NCI-H1048 (cell line): ENCODE results near the gene ASTN1.

ENCODE experiments used
- DNase-seq: peaks from one replicate; lab custom pipeline; 2025; lab: John Stamatoyannopoulos, UW

Gene ASTN1

GRCh38 chr1:177164380-177165068, at the start of gene ASTN1:
TSS of gene ASTN1 (minus strand) at chr1:177164712. CDS start at chr1:177164676, 36 bp downstream.
- no peak for DNase-seq

- DNase-seq: no peak
These were observed 46.7 kb upstream of the ASTN1 start for GRCh38 chr1:177211231-177211630.

DNA sequence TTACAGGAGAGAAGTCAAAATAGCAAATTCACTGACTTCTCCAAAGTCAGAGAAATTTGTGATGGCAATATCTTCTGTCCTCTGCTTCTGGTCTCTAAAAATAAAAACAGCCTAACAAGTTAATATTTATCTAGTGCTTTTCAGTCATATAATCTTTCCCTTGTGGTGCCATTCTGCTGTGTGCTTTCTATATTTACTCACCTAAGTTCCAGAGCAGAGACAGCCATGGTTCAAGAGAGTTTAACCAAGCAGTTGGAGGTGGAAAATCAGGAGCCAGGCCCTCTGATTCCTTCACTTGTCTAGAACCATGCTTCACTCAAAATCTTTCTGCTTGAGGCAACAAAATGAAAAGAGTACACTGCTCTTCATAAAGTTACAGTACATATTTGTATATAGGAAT, 45.6 kb upstream of the ASTN1 start:
- no peak for DNase-seq

GRCh38 chr1:177209357-177209756, 44.8 kb upstream of the ASTN1 start:
- DNase-seq: no peak

- no peak for DNase-seq
These were observed 44.4 kb upstream of the ASTN1 start for GRCh38 chr1:177208920-177209319.

- DNase-seq: no peak
These were observed 42.4 kb upstream of the ASTN1 start for GRCh38 chr1:177206831-177207355.

- no peak for DNase-seq
These were observed 35.8 kb upstream of the ASTN1 start for GRCh38 chr1:177200290-177200689.

- DNase-seq: no peak
These were observed 33.7 kb upstream of the ASTN1 start for GRCh38 chr1:177198243-177198642.

GRCh38 chr1:177190308-177190970, 25.9 kb upstream of the ASTN1 start:
- DNase-seq: no peak

- DNase-seq: no peak
These were observed 22.1 kb upstream of the ASTN1 start for GRCh38 chr1:177186639-177187038.

DNA sequence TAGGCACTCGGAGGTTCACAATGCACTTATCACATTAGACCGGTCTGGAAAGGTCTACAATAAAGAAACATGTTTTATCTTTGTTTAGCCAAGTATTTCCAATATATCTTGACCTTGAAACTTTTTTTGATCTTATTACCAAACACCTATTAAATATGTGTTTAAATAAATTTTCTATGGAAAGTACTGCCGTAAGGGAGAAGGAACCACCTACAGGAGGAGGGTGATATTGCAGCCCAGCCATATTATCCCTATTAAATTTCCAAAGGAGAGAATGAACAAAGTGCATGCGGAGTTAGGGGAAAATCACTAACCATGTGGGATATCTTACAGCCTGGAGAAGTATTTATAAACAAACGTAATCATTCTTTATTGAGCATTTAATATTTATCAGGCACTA, 20.7 kb upstream of the ASTN1 start:
- no peak for DNase-seq

DNA sequence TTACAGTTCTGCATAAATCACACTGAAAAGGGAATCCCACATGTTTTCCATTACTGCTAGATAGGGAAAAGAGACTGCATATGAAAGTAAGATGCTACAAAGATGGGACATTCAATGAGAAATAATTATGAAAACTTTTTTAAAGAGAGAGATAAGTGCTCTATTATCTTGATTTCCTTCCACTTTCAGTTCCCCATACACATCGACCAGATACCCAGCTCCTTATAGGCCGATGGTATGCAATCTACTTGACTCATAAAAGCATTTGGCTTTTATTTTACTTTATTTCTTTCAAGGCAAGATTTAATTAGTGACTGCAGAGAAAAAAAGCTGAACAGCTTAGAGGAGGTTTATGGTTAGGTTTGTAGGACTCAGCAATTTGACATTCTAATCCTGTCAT, 19.3 kb upstream of the ASTN1 start:
- no peak for DNase-seq

- DNase-seq: peak; percentile 53
These were observed 17.2 kb upstream of the ASTN1 start for GRCh38 chr1:177181631-177182291.

DNA sequence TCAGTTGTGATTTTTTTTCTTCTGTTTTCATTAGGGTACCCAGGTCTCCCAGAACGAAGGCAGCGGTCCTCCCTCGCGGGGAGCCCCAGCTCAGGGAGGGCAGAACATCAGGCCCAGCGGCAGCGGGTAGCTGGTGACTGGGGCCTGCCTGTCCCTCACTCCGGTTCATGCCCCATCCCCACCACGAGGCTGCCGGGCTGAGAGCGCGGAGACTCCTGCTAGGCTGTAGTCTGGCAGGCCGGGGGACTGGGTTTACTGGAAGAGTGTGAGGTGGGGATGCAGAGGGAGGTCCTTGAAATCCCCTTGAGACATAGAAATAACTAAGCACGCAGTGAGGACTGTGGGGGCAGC, 16.7 kb upstream of the ASTN1 start:
- no peak for DNase-seq

DNA sequence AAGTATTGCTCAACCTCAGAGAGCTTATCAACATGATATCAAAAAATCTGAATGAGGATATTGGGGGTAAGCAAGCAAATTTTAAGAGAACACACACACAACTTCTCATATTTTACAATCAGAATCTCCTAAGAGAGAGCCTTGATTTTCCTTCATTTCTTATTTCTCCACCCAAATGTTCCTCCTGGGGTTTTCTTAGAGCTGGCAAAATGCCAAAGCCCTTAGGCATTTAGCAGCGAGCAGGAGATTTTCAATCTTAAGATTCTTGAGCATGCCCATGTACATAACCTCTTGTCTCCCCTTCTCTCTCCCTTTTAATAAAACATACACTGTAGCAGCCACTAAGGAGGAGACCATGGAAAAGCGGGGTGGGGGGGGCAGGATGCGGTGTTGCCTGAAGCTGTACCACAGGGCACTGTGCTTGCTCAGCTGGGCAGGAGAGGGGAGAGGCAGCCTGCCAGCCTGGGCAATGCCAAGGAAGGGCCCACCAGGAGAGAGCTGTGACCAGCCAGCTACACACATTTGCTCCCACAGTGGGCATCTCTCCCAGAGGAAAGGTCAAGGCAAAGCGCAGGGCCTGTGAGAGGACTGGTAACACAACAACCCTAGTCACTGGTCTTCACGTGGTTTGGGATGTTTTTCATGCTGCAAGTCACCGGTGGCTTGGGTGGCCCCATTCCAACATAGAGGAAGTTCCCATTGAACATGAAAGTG, 10.6 kb upstream of the ASTN1 start:
- no peak for DNase-seq

GRCh38 chr1:177173976-177174375, 9.5 kb upstream of the ASTN1 start:
- DNase-seq: no peak

GRCh38 chr1:177172866-177173265, 8.4 kb upstream of the ASTN1 start:
- no peak for DNase-seq

DNA sequence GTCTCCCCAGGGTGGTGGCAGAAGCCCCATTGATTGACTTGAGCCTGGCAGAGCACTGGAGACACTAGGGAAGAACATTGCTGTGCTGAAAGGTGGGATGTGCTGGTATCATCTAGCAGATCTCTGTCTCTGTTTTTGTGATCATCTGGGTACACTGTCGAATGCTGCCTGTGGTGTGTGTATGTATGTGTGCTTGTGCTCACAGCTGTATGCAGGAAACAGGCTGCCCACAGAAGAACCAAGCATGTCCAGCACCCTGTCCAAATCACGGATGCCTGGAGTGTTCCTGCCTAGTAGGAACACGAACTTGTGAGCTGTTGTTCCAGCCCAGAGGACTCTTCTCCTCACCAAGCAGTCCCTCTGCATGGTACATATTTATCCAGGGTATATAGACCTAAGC, 7.8 kb upstream of the ASTN1 start:
- DNase-seq: no peak

- DNase-seq: no peak
These were observed 7.1 kb upstream of the ASTN1 start for GRCh38 chr1:177171536-177172123.

DNA sequence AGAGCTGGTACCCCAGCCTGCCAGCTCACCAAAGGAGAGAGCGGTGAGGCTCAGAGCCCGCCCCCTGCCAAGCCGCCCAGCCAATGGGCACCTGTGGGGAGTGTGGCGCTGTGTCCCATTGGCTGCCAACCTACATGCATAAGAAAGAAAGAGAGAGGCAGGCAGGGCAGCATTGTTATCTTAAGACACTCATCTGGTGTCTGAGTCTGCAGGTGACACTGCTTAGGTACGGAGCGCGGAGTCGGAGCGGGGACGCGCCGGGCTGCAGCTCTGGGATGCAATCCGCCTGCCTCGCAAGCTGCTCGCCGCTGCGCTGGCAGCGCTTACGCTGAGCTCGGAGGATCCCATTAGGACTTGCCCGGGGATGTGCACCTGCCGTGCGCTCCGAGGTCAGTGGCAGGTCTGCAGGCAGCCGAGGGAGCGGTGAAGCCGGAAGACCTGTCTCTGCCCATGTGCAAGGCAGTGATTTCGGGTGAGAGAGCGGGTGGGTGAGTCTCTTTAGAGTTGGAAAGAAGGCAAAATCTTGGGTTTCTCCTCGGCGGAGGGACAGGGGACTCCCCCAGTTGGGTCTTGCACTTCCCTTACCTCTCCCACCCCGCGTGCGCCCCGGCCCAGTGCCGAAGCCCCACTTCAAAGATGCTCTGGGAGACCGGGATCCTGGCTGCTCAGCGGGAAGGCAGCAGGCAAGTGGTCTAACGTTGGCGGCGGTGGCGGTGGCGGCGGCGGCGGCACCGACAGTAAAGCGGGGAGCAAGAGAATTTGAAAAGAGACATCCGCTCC, 6.4 kb upstream of the ASTN1 start, which contains the start of gene BRINP2:
BRINP2 (plus strand) TSS at position 203 of the 780 bp plus-strand sequence. CDS start 58,919 bp downstream, outside the sequence.
- DNase-seq: peak; percentile 46

DNA sequence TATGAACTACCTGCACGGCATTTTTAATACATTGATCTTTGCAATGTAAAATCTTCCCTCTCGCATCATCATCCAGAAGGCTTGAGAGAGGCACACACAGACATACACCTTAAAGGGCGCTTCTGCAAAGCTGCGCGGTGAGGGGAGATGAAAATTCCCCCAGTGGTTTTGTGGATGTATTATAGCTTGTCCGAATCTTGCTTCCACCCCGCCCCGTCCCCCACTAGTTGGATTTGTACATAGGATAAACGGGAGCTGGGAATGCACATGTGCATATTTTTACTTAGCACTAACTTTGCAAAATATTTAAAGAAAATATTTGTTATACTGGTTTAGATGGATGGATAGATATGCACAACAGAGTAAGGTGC, 542 bp upstream of the ASTN1 start:
- no peak for DNase-seq
